OCI-LY1 (cell line): ENCODE data around the gene MCHR1.
"Not testable (repeated sequence)": the region's sequence is repeated elsewhere in the genome, so short reads cannot be mapped to it uniquely, and the experiment has no call there.

Experiments used
- H2AFZ ChIP-seq: fragments of 200-600 bp; sonication (generic), shearing (Covaris generic); 2 replicates; pipeline ENCODE4 v1.6.0; 2014; ENCODE audit warnings: antibody characterized with exemption, mild to moderate bottlenecking, low read length
- H3F3A ChIP-seq: fragments of 200-600 bp; sonication (generic), shearing (Covaris generic); 2 replicates; pipeline ENCODE4 v1.6.0; 2014; ENCODE audit warnings: mild to moderate bottlenecking, antibody characterized with exemption, low read length, moderate library complexity; ENCODE audit not compliant: insufficient read depth
- H3K27ac ChIP-seq: fragments of 200-600 bp; sonication (generic); 2 replicates; pipeline ENCODE4 v1.5.1; 2014; ENCODE audit warnings: low read length, mixed run types, mild to moderate bottlenecking, low read depth; ENCODE audit not compliant: poor library complexity, severe bottlenecking
- H3K27me3 ChIP-seq: fragments of 200-600 bp; sonication (generic); 2 replicates; pipeline ENCODE4 v1.6.0; 2014; ENCODE audit warnings: antibody characterized with exemption, mild to moderate bottlenecking, low read length, moderate library complexity; ENCODE audit not compliant: insufficient read depth
- H3K36me3 ChIP-seq: fragments of 200-600 bp; sonication (generic); 2 replicates; pipeline ENCODE4 v1.6.1; 2014; ENCODE audit warnings: mild to moderate bottlenecking, antibody characterized with exemption, low read length, moderate library complexity, mixed read lengths; ENCODE audit not compliant: insufficient read depth
- H3K4me1 ChIP-seq: fragments of 200-600 bp; sonication (generic); 2 replicates; pipeline ENCODE4 v1.5.1; 2014; ENCODE audit warnings: mild to moderate bottlenecking, low read length, moderate library complexity; ENCODE audit not compliant: insufficient read depth, severe bottlenecking
- H3K4me2 ChIP-seq: fragments of 200-600 bp; sonication (generic), shearing (Covaris generic); 2 replicates; pipeline ENCODE4 v1.6.1; 2014; ENCODE audit warnings: low read length
- H3K4me3 ChIP-seq: fragments of 200-600 bp; sonication (generic); 2 replicates; pipeline ENCODE4 v1.5.1; 2014; ENCODE audit warnings: low read length, low read depth, mild to moderate bottlenecking, mixed read lengths; ENCODE audit not compliant: poor library complexity, severe bottlenecking
- H3K79me2 ChIP-seq: fragments of 200-600 bp; shearing (Covaris generic); 2 replicates; pipeline ENCODE4 v1.6.1; 2016; ENCODE audit warnings: mixed run types, low read length, mixed read lengths; ENCODE audit not compliant: insufficient read depth
- H3K9ac ChIP-seq: fragments of 200-600 bp; sonication (generic), shearing (Covaris generic); 2 replicates; pipeline ENCODE4 v1.6.1; 2014; ENCODE audit warnings: mild to moderate bottlenecking, low read length, mixed read lengths
- H3K9me2 ChIP-seq: fragments of 200-600 bp; sonication (generic), shearing (Covaris generic); 2 replicates; pipeline ENCODE4 v1.6.1; 2014; ENCODE audit warnings: low read depth, mild to moderate bottlenecking, low read length, mixed read lengths
- H3K9me3 ChIP-seq: fragments of 200-600 bp; shearing (Covaris generic); 2 replicates; pipeline ENCODE4 v1.6.1; 2014; ENCODE audit warnings: low read length, mixed read lengths
- H4K20me1 ChIP-seq: fragments of 200-600 bp; sonication (generic), shearing (Covaris generic); 2 replicates; pipeline ENCODE4 v1.6.0; 2016; ENCODE audit warnings: mild to moderate bottlenecking, low read length; ENCODE audit not compliant: insufficient read depth
- EZH2 ChIP-seq: fragments of 200-600 bp; sonication (generic), shearing (Covaris generic); IDR thresholded peaks from 2 replicates; pipeline ENCODE4 v1.8.0; 2017; ENCODE audit warnings: borderline replicate concordance, mixed run types, mild to moderate bottlenecking, antibody characterized with exemption, low read length, moderate library complexity, mixed read lengths
- TF ChIP-seq, protein P1 (sequence below): fragments of 200-600 bp; sonication (generic), shearing (Covaris generic); IDR thresholded peaks from 2 replicates; pipeline ENCODE4 v1.5.1; 2017; ENCODE audit warnings: mild to moderate bottlenecking, antibody characterized with exemption, low read length, moderate library complexity, mixed read lengths

The MCHR1 gene

DNA sequence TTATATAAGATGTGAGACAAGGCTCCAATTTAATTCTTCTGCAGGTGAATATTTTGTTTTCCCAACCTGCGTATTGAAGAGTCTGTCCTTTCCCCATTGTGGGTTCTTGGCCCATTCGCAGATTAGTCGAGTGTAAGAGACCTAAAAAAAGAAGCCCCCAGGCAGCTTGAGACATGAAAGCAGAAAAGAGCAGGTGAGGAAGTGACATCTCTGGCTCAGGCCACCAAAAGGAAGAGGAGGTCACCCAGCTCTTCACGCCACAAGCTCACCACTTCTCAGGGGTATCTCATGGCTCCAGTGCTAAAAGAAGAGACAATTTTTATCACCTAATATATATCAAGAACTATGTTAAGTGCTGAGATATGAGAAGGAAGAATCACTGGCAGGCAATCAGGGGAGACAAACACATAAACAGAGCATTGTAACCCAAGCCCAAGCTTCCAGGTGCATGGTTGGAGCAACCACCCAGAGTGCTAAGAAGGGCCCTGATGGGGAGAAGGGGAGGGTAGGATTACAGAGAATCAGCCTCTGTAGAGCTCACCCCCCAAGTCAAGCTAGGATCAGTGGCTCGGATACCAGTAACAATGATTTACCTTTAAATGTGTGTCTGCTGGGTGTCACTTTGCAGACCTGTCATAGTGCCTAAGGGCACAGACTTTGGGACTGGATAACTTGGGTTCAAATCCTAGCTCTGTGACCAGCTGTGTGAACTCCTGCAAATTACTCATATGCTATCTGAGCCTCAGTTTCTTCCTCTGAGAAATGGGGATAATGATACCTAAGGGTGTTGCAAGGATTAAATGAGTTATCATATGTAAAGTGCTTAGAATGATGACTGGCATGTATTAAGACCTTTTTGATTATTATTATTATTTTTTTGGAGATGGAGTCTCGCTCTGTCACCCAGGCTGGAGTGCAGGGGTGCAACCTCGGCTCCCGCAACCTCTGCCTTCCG lies 39.2 kb downstream of the MCHR1 start:
- no peak overlapping the region for H2AFZ ChIP-seq
- no peaks in the 10 kb centered on the region for H3K9me2 ChIP-seq
- H3K27me3 ChIP-seq: no peaks in the 10 kb centered on the region
- H3K4me3 ChIP-seq: no peak overlapping the region
- peaks cover 8% of the 10 kb centered on the region for H3K4me1 ChIP-seq
- H3K36me3 ChIP-seq: no peaks in the 10 kb centered on the region
- H3K9me3 ChIP-seq: no peaks in the 10 kb centered on the region
- H3K27ac ChIP-seq: no peak overlapping the region
- no peaks in the 10 kb centered on the region for H3K79me2 ChIP-seq
- no peak overlapping the region for H3K9ac ChIP-seq
- TF ChIP-seq, protein P1, sequence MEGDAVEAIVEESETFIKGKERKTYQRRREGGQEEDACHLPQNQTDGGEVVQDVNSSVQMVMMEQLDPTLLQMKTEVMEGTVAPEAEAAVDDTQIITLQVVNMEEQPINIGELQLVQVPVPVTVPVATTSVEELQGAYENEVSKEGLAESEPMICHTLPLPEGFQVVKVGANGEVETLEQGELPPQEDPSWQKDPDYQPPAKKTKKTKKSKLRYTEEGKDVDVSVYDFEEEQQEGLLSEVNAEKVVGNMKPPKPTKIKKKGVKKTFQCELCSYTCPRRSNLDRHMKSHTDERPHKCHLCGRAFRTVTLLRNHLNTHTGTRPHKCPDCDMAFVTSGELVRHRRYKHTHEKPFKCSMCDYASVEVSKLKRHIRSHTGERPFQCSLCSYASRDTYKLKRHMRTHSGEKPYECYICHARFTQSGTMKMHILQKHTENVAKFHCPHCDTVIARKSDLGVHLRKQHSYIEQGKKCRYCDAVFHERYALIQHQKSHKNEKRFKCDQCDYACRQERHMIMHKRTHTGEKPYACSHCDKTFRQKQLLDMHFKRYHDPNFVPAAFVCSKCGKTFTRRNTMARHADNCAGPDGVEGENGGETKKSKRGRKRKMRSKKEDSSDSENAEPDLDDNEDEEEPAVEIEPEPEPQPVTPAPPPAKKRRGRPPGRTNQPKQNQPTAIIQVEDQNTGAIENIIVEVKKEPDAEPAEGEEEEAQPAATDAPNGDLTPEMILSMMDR: no peak
- no peak for TF ChIP-seq EZH2
- no peaks in the 10 kb centered on the region for H3F3A ChIP-seq
- H3K4me2 ChIP-seq: peak overlapping the region; percentile 21; the same call in 1 of the 2 replicates
- no peaks in the 10 kb centered on the region for H4K20me1 ChIP-seq

DNA sequence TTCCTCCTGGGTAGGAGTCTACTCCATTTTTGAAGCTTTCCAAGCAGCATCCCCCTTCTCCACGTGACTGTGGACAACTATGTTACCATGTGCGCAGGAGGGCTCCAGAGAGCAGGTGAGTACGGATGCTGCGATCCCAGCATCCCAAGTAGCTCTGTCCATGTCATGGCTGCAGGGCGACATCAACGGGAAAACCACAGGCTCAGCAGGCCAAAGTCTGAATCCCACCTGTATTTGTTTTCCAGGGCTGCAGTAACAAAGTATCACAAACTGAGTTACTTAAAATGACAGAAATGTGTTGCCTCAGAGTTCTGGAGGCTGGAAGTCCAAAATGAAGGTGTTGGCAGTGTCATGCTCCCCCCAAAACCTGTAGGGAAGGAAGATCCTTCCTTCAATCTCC lies 40.3 kb downstream of the MCHR1 start:
- H4K20me1 ChIP-seq: no peaks in the 10 kb centered on the region
- no peaks in the 10 kb centered on the region for H3K9me3 ChIP-seq
- no peaks in the 10 kb centered on the region for H3K9me2 ChIP-seq
- TF ChIP-seq EZH2: no peak
- TF ChIP-seq, protein P1: no peak
- H3K36me3 ChIP-seq: no peaks in the 10 kb centered on the region
- no peaks in the 10 kb centered on the region for H3F3A ChIP-seq
- no peak overlapping the region for H2AFZ ChIP-seq
- H3K9ac ChIP-seq: no peak overlapping the region
- H3K4me1 ChIP-seq: peaks cover 8% of the 10 kb centered on the region
- H3K27ac ChIP-seq: no peak overlapping the region
- no peak overlapping the region for H3K4me2 ChIP-seq
- H3K27me3 ChIP-seq: no peaks in the 10 kb centered on the region
- no peaks in the 10 kb centered on the region for H3K79me2 ChIP-seq
- no peak overlapping the region for H3K4me3 ChIP-seq

DNA sequence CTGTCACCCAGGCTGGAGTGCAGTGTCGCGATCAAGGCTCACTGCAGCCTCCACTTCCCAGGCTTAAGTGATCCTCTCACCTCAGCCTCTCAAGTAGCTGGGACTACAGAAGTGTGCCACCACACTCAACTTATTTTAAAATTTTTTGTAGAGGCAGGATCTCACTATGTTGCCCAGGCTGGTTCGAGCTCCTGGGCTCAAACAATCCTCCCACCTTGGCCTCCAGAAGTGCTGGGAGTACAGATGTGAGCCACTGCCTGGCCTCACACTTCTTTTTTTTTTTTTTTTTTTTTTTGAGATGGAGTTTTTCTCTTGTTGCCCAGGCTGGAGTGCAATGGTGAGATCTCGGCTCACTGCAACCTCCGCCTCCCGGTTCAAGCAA lies 40.9 kb downstream of the MCHR1 start:
- H3K9ac ChIP-seq, H3K27ac ChIP-seq, H3K4me2 ChIP-seq: not testable (repeated sequence)

More for the DNA sequence above, 40.9 kb downstream of the MCHR1 start:
- H3K4me3 ChIP-seq, H3K36me3 ChIP-seq, H3K4me1 ChIP-seq, H4K20me1 ChIP-seq, H3F3A ChIP-seq, H3K9me3 ChIP-seq, H2AFZ ChIP-seq, H3K79me2 ChIP-seq, H3K9me2 ChIP-seq, H3K27me3 ChIP-seq: not testable (repeated sequence)
